H1 (cell line): ENCODE data around the gene DPF3. TPM values are rescaled to one million over a fixed set of nuclear protein-coding genes. Genes with fewer than 3 reads are reported as not detected.

Experiments
- CTCF ChIA-PET: fragments of 300-600 bp; sonication (Branson Sonifier 250); formaldehyde crosslinking; loops from one replicate; lab custom pipeline; 2021; ENCODE audit not compliant: partially characterized antibody; lab: Charles Lee
- POLR2A ChIA-PET: fragments of 300-600 bp; sonication (Branson Sonifier 250); formaldehyde crosslinking; loops from one replicate; lab custom pipeline; 2021; ENCODE audit warnings: inconsistent platforms; ENCODE audit not compliant: partially characterized antibody; lab: Charles Lee
- DNase-seq, 2 experiments: peaks; one replicate each; pipeline versions ENCODE4 v3.0.0 to v3.0.0-alpha.2; 2010 to 2022; ENCODE audit warnings: low spot score in 2 of 2, low read depth in 1 of 2, mixed read lengths in 1 of 2
- FAIRE-seq: peaks from 2 replicates; lab custom pipeline; 2011; peaks lifted over from hg19 to GRCh38; lab: Jason Lieb, UNC
- H2AFZ ChIP-seq: 2 replicates; pipeline ENCODE4 v1.8.1; 2012; ENCODE audit warnings: low read length, inconsistent platforms
- H2AK5ac ChIP-seq: 2 replicates; pipeline ENCODE4 v1.6.1; 2013; ENCODE audit warnings: low read depth, low read length
- H2BK120ac ChIP-seq: replicated peaks from 2 replicates; pipeline ENCODE3; 2013; ENCODE audit warnings: low read depth, low read length, inconsistent platforms
- H2BK12ac ChIP-seq: 2 replicates; pipeline ENCODE4 v1.6.1; 2013; ENCODE audit warnings: low read depth, low read length
- H2BK15ac ChIP-seq: 2 replicates; pipeline ENCODE4 v1.6.1; 2013; ENCODE audit warnings: low read length
- H2BK20ac ChIP-seq: 2 replicates; pipeline ENCODE4 v1.6.1; 2013; ENCODE audit warnings: low read length
- H2BK5ac ChIP-seq: 2 replicates; pipeline ENCODE4 v1.6.1; 2013; ENCODE audit warnings: low read depth, low read length
- H3K14ac ChIP-seq: 2 replicates; pipeline ENCODE4 v1.6.1; 2013; ENCODE audit warnings: inconsistent platforms; ENCODE audit not compliant: insufficient read length
- H3K18ac ChIP-seq: 2 replicates; pipeline ENCODE4 v1.6.1; 2013; ENCODE audit warnings: low read length; ENCODE audit errors: extremely low read depth
- H3K23ac ChIP-seq: 2 replicates; pipeline ENCODE4 v1.6.1; 2013; ENCODE audit warnings: inconsistent platforms; ENCODE audit not compliant: insufficient read length
- H3K23me2 ChIP-seq: 2 replicates; pipeline ENCODE4 v1.6.1; 2013; ENCODE audit warnings: low read depth, low read length
- H3K27ac ChIP-seq: 2 replicates; pipeline ENCODE4 v1.6.1; 2011; ENCODE audit warnings: low read depth, low read length, inconsistent platforms
- H3K27me3 ChIP-seq, 4 experiments: replicated peaks in 1 of 4; 1 replicate in 1 of 4; 2 replicates in 3 of 4; pipeline versions ENCODE4 v1.6.1 to v1.8.1; 2011 to 2013; ENCODE audit warnings: low read length in 3 of 4, mild to moderate bottlenecking in 3 of 4, inconsistent platforms in 2 of 4, mixed read lengths in 2 of 4, moderate library complexity in 1 of 4; ENCODE audit not compliant: control insufficient read depth in 3 of 4, insufficient read depth in 3 of 4; ENCODE audit errors: extremely low read depth in 1 of 4
- H3K36me3 ChIP-seq, 4 experiments: 2 replicates each; pipeline versions ENCODE4 v1.6.1 to v1.8.1; 2011 to 2013; ENCODE audit warnings: mild to moderate bottlenecking in 4 of 4, low read length in 3 of 4, moderate library complexity in 2 of 4, control low read depth in 1 of 4, inconsistent platforms in 1 of 4; ENCODE audit not compliant: insufficient read depth in 4 of 4, control insufficient read depth in 2 of 4
- H3K4ac ChIP-seq: replicated peaks from 2 replicates; pipeline ENCODE3; 2013; ENCODE audit warnings: low read length, low read depth, mixed read lengths, inconsistent platforms; ENCODE audit not compliant: insufficient read length
- H3K4me1 ChIP-seq, 4 experiments: replicated peaks in 1 of 4; 1 replicate in 1 of 4; 2 replicates in 3 of 4; pipeline versions ENCODE4 v1.6.1 to v1.8.1; 2011 to 2013; ENCODE audit warnings: low read length in 3 of 4, inconsistent platforms in 2 of 4, mixed read lengths in 1 of 4; ENCODE audit not compliant: insufficient read depth in 4 of 4, control insufficient read depth in 3 of 4
- H3K4me2 ChIP-seq, 2 experiments: 2 replicates each; pipeline versions ENCODE4 v1.6.1 to v1.8.1; 2011 to 2013; ENCODE audit warnings: low read depth in 2 of 2, low read length in 2 of 2, control low read depth in 1 of 2, inconsistent platforms in 1 of 2, mild to moderate bottlenecking in 1 of 2; ENCODE audit not compliant: insufficient read depth in 1 of 2
- H3K4me3 ChIP-seq, 4 experiments: fragments of 200-600, 300-600 bp in 1 of 4; sonication (generic), shearing (Covaris generic), sonication (Bioruptor Twin) in 1 of 4; 2 replicates each; pipeline versions ENCODE4 v1.5.1 to v1.8.1; 2011 to 2016; ENCODE audit warnings: low read length in 4 of 4, low read depth in 3 of 4, control low read depth in 2 of 4, inconsistent platforms in 2 of 4, mild to moderate bottlenecking in 2 of 4, mixed read lengths in 1 of 4, moderate library complexity in 1 of 4; ENCODE audit not compliant: insufficient read depth in 2 of 4; ENCODE audit errors: extremely low read depth in 1 of 4
- H3K56ac ChIP-seq: replicated peaks from 2 replicates; pipeline ENCODE3; 2013; ENCODE audit warnings: low read depth, mild to moderate bottlenecking, mixed read lengths, low read length, inconsistent platforms; ENCODE audit not compliant: insufficient read length
- H3K79me1 ChIP-seq: 2 replicates; pipeline ENCODE4 v1.6.1; 2013; ENCODE audit warnings: low read depth, low read length, control low read depth
- H3K79me2 ChIP-seq, 2 experiments: 2 replicates each; pipeline versions ENCODE4 v1.6.1 to v1.8.1; 2012 to 2013; ENCODE audit warnings: low read length in 2 of 2, mild to moderate bottlenecking in 2 of 2, inconsistent platforms in 1 of 2; ENCODE audit not compliant: insufficient read depth in 2 of 2, control insufficient read depth in 1 of 2
- H3K9ac ChIP-seq, 4 experiments: replicated peaks in 1 of 4; 1 replicate in 1 of 4; 2 replicates in 3 of 4; pipeline versions ENCODE4 v1.6.1 to v1.8.1; 2011 to 2013; ENCODE audit warnings: low read depth in 3 of 4, low read length in 3 of 4, control low read depth in 2 of 4, mild to moderate bottlenecking in 2 of 4, moderate library complexity in 2 of 4, inconsistent platforms in 1 of 4; ENCODE audit errors: extremely low read depth in 1 of 4
- H3K9me3 ChIP-seq, 2 experiments: 2 replicates each; pipeline versions ENCODE4 v1.6.1 to v1.8.1; 2012 to 2013; ENCODE audit warnings: mild to moderate bottlenecking in 2 of 2, moderate library complexity in 2 of 2, control low read depth in 1 of 2, inconsistent platforms in 1 of 2, low read depth in 1 of 2, low read length in 1 of 2, mixed read lengths in 1 of 2; ENCODE audit not compliant: insufficient read depth in 2 of 2
- H4K20me1 ChIP-seq, 2 experiments: replicated peaks in 1 of 2; 2 replicates each; pipeline versions ENCODE3 to v1.8.1; 2011 to 2013; ENCODE audit warnings: inconsistent platforms in 2 of 2, low read length in 2 of 2, mild to moderate bottlenecking in 1 of 2; ENCODE audit not compliant: insufficient read depth in 2 of 2, control insufficient read depth in 1 of 2
- H4K5ac ChIP-seq: 2 replicates; pipeline ENCODE4 v1.6.1; 2013; ENCODE audit warnings: low read length, low read depth, mixed read lengths, inconsistent platforms; ENCODE audit not compliant: insufficient read length
- H4K8ac ChIP-seq: 2 replicates; pipeline ENCODE4 v1.8.0; 2013; ENCODE audit warnings: mild to moderate bottlenecking, moderate library complexity, low read length, inconsistent platforms; ENCODE audit not compliant: insufficient read depth; ENCODE audit errors: extremely low read depth
- H4K91ac ChIP-seq: replicated peaks from 2 replicates; pipeline ENCODE3; 2013; ENCODE audit warnings: low read length, mixed read lengths, inconsistent platforms; ENCODE audit not compliant: insufficient read length
- CTBP2 ChIP-seq: IDR thresholded peaks from 2 replicates; pipeline ENCODE4 v1.7.0; 2011; ENCODE audit warnings: borderline replicate concordance, mild to moderate bottlenecking, moderate library complexity, mixed read lengths, low read length; ENCODE audit not compliant: insufficient read depth, insufficient read length
- EZH2 ChIP-seq: fragments of 200-600 bp; sonication (generic); IDR thresholded peaks from 2 replicates; pipeline ENCODE4 v1.7.1; 2012; ENCODE audit warnings: low read depth, mild to moderate bottlenecking, moderate library complexity, low read length, inconsistent platforms; ENCODE audit not compliant: severe bottlenecking
- GTF2F1 ChIP-seq: IDR thresholded peaks from 2 replicates; pipeline ENCODE4 v1.6.1; 2012; ENCODE audit warnings: low read depth, low read length, improper control_type of control experiment, borderline replicate concordance
- HDAC6 ChIP-seq: IDR thresholded peaks from one replicate; pipeline ENCODE4 v1.7.1; 2012; ENCODE audit warnings: low read depth, mild to moderate bottlenecking, inconsistent platforms, low read length, moderate library complexity
- JUN ChIP-seq: IDR thresholded peaks from 2 replicates; pipeline ENCODE4 v1.6.1; 2011; ENCODE audit warnings: low read depth, mild to moderate bottlenecking, improper control_type of control experiment, low read length
- KDM4A ChIP-seq: IDR thresholded peaks from one replicate; pipeline ENCODE4 v1.7.1; 2012; ENCODE audit warnings: low read depth, mild to moderate bottlenecking, moderate library complexity, low read length, inconsistent platforms; ENCODE audit not compliant: severe bottlenecking
- KDM5A ChIP-seq: fragments of 200-600 bp; IDR thresholded peaks from 2 replicates; pipeline ENCODE4 v1.7.1; 2012; ENCODE audit warnings: mild to moderate bottlenecking, low read length, inconsistent platforms, mixed read lengths
- MAX ChIP-seq: IDR thresholded peaks from 2 replicates; pipeline ENCODE4 v1.6.1; 2012; ENCODE audit warnings: inconsistent platforms
- POLR2AphosphoS5 ChIP-seq: IDR thresholded peaks from 2 replicates; pipeline ENCODE4 v1.6.1; 2011; ENCODE audit warnings: low read depth, low read length
- RAD21 ChIP-seq, 2 experiments: IDR thresholded peaks in 1 of 2; conservative IDR thresholded peaks in 1 of 2; 2 replicates each; pipeline ENCODE4 v1.6.1; 2011; ENCODE audit warnings: low read depth in 2 of 2, low read length in 2 of 2, improper control_type of control experiment in 1 of 2, inconsistent platforms in 1 of 2, mild to moderate bottlenecking in 1 of 2, moderate library complexity in 1 of 2
- RFX5 ChIP-seq: IDR thresholded peaks from 2 replicates; pipeline ENCODE4 v1.6.1; 2011; ENCODE audit warnings: low read depth, low read length, improper control_type of control experiment, borderline replicate concordance
- RNF2 ChIP-seq: fragments of 200-900, 300-1000 bp; sonication (generic); IDR thresholded peaks from 2 replicates; pipeline ENCODE4 v1.7.1; 2016; ENCODE audit warnings: borderline replicate concordance, low read depth, mild to moderate bottlenecking, antibody characterized with exemption, low read length; ENCODE audit not compliant: poor library complexity, severe bottlenecking; ENCODE audit errors: missing control alignments
- SIN3A ChIP-seq, 2 experiments: IDR thresholded peaks in 1 of 2; conservative IDR thresholded peaks in 1 of 2; 2 replicates each; pipeline ENCODE4 v1.6.1; 2011 to 2012; ENCODE audit warnings: low read length in 2 of 2, improper control_type of control experiment in 1 of 2, low read depth in 1 of 2, mild to moderate bottlenecking in 1 of 2
- SIRT6 ChIP-seq: IDR thresholded peaks from one replicate; pipeline ENCODE4 v1.7.1; 2012; ENCODE audit warnings: low read length, inconsistent platforms
- polyA plus RNA-seq, 7 experiments: library from polyadenylated mRNA; depleted of rRNA in 3 of 7; stranded (reverse) in 5 of 7; unstranded in 2 of 7; fragments of >200 nt in 5 of 7; fragments of 200-250 nt in 2 of 7; gene quantifications; 1 replicate in 5 of 7; 2 replicates in 1 of 7; 4 replicates in 1 of 7; pipeline versions ENCODE4 v1.2.1 to v1.2.3, GENCODE V29; 2011 to 2013; ENCODE audit warnings: missing spikeins in 2 of 7, mixed read lengths in 2 of 7
- total RNA-seq: library from RNA; stranded (reverse); fragmentation: NEBNext Ultra II Directional; extraction: Animal tissue kit (Norgen Biotek cat#: 25700); gene quantifications from 2 replicates; pipeline ENCODE4 v1.2.1, GENCODE V29; 2021

DPF3 gene
- total and polyA plus RNA-seq, 2 of the 8 experiments (the other 6 are each of a cell fraction or from before 2014, with no cell fraction given), result 0.19 TPM; not detected in 1

DNA sequence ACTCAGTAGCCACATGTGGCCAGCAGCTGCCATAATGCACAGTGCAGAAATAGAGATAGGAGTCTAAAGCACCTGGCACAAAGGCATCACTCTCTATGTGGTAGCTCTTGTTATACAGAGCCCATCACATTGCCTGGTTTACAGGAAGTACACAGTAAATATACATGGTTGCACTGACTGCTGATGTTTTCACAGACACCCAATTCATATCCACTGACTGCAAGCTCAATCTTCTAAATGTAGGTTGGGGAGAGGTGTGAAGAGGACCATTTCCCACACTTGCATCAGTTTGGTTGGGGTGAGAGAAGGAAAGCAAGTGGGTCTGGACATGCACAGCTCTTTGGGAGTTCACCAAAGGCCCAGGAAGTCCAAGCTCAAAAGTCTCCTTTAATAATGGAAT is 172.8 kb downstream of the DPF3 start:
- H3K23me2 ChIP-seq, result no peaks in the 10 kb centered on the region
- no peak overlapping the region for H2BK12ac ChIP-seq
- no peak overlapping the region for H3K14ac ChIP-seq
- H4K8ac ChIP-seq, result no peak overlapping the region
- H3K79me1 ChIP-seq, result no peaks in the 10 kb centered on the region
- H3K36me3 ChIP-seq, result no peaks in the 10 kb centered on the region
- no peaks in the 10 kb centered on the region for H3K4me1 ChIP-seq
- H4K5ac ChIP-seq, result no peak overlapping the region
- H2AFZ ChIP-seq, result no peak overlapping the region
- H3K9me3 ChIP-seq, result no peaks in the 10 kb centered on the region
- no peak overlapping the region for H2BK15ac ChIP-seq
- CTCF ChIA-PET, result interaction anchor here (0.9 to 4.8 kb wide), 4 partner anchors 18 to 207 kb away, joined by 3 to 19 read pairs (median 4); no protein-coding TSS in a partner anchor
- no peak overlapping the region for H3K4me2 ChIP-seq
- no peak overlapping the region for H2BK5ac ChIP-seq
- no peak overlapping the region for H3K18ac ChIP-seq
- H2AK5ac ChIP-seq, result no peak overlapping the region
- POLR2A ChIA-PET, result no interaction called here
- DNase-seq, result no peak
- no peak overlapping the region for H3K4me3 ChIP-seq
- no peak overlapping the region for H3K27ac ChIP-seq
- no peak overlapping the region for H3K4ac ChIP-seq
- no peaks in the 10 kb centered on the region for H3K79me2 ChIP-seq
- H4K20me1 ChIP-seq, result no peaks in the 10 kb centered on the region
- H3K27me3 ChIP-seq, result no peaks in the 10 kb centered on the region
- no peak overlapping the region for H2BK120ac ChIP-seq
- no peak overlapping the region for H2BK20ac ChIP-seq
- H4K91ac ChIP-seq, result no peak overlapping the region
- no peak overlapping the region for H3K56ac ChIP-seq
- FAIRE-seq, result no peak
- H3K23ac ChIP-seq, result no peak overlapping the region
- H3K9ac ChIP-seq, result no peak overlapping the region
- no peak for TF ChIP-seq KDM5A
- no peak for TF ChIP-seq JUN
- no peak for TF ChIP-seq EZH2
- TF ChIP-seq MAX, result no peak
- no peak for TF ChIP-seq RFX5
- no peak for TF ChIP-seq RNF2
- TF ChIP-seq CTBP2, result no peak
- TF ChIP-seq KDM4A, result no peak
- no peak for TF ChIP-seq SIN3A (conservative IDR thresholded peaks at IDR 0.05 in 1 of 2, IDR thresholded peaks at IDR 0.05 in 1 of 2; ENCODE audit: low read depth in 1 of 2, low read length in 2 of 2)
- no peak for TF ChIP-seq RAD21 (IDR thresholded peaks at IDR 0.05 in 1 of 2, conservative IDR thresholded peaks at IDR 0.05 in 1 of 2; ENCODE audit: low read depth in 2 of 2, low read length in 2 of 2)
- TF ChIP-seq GTF2F1, result no peak
- no peak for TF ChIP-seq HDAC6
- TF ChIP-seq SIRT6, result no peak
- TF ChIP-seq POLR2AphosphoS5, result no peak
